NCI-H82 treated with DMSO at 0.1 percent for 48 hours (cell line): ENCODE data around the gene UHRF1.
"Not testable (repeated sequence)": the region's sequence is repeated elsewhere in the genome, so short reads cannot be mapped to it uniquely, and the experiment has no call there.

Experiments used
- DNase-seq: peaks from one replicate; lab custom pipeline; 2025; ENCODE audit not compliant: unreplicated experiment; lab: John Stamatoyannopoulos, UW

The UHRF1 gene

DNA sequence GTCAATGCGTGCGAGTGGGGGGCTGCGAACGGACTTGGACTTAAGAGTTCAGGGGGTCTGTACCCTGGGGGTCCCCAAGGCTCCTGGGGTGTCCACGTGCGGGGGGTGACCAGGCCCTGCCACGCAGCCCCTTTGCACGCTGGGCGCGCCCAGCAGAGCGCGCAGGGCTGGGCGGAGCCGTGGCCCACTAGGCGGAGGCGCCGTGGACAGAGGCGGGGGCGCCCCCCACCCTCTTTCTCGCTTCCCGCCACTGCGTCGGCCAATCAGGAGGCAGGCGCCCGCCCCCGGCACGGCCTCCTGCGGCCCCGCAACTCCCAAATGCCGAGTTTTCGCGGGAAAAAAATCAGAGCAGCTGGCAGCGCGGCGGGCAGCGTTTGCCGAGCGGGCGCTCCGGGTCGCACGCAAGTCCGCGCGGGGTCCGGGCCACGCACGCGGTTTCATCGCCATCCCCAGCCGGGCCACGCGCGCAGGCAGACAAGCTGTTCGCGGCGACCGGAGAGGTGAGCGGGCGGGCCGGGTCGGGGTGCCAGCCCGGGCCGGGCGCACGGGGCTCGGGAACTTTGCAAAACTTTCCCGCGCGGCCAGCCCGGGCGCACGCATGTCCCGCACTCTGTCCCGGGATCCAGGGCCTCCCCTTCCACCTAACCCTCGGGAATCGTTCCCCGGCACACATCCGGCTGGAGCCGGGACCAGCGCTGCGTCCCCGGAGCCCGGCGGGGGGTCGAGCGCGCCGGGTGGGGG, at the start of gene UHRF1:
UHRF1 (plus strand) TSS at position 346 of the 741 bp plus-strand sequence. CDS start 1,385 bp downstream, outside the sequence.
- peak; percentile 46 for DNase-seq

DNA sequence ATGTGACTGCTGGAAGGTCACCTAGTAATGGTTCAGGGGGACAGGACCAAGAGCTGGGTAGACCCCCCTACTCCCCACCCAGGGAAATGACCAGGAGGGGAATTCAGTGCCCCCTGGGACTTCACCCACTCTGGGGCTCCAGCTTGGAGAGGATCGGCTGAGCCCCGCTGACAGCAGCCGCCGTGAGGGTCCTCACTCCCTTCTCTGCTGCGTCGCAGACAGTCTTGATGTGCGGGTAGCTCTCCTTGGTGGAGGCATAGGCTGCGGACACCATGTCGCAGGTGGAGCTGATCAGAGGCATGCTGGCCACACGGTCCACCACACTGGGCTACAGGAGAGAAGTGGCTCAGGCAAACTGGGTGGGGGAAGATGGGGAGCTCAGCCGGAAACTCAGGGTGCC, 49.6 kb upstream of the UHRF1 start:
- DNase-seq = no peak

DNA sequence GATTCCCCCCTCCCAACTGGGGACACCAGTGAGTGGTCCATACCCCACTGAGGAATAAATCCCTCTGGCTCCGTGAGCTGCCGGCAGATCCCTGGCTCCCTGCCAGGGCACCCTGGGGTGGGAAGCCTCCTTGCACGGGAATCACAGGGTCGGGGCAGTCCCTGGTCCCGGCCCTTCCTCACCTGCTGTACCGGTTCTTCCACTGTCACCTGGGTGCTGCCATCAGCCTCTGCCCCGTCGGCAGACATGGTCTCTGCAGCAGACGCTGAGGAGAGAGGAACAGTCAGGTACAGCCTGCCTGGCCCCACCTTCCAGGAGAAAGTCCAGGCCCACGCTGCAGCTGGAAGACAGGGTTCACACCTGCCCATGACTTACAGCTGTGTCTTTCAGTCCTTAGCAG, 48.2 kb upstream of the UHRF1 start:
- no peak for DNase-seq

GRCh38 chr19:4866595-4867424, 42.5 kb upstream of the UHRF1 start:
- no peak for DNase-seq

- DNase-seq = peak; percentile 27
Observed at GRCh38 chr19:4867534-4868285, 41.6 kb upstream of the UHRF1 start, which contains the start of gene PLIN3. PLIN3 (minus strand) TSS chr19:4867667; CDS start chr19:4861394, 6,273 bp downstream.

GRCh38 chr19:4868286-4868834, 40.9 kb upstream of the UHRF1 start:
- DNase-seq = no peak

DNA sequence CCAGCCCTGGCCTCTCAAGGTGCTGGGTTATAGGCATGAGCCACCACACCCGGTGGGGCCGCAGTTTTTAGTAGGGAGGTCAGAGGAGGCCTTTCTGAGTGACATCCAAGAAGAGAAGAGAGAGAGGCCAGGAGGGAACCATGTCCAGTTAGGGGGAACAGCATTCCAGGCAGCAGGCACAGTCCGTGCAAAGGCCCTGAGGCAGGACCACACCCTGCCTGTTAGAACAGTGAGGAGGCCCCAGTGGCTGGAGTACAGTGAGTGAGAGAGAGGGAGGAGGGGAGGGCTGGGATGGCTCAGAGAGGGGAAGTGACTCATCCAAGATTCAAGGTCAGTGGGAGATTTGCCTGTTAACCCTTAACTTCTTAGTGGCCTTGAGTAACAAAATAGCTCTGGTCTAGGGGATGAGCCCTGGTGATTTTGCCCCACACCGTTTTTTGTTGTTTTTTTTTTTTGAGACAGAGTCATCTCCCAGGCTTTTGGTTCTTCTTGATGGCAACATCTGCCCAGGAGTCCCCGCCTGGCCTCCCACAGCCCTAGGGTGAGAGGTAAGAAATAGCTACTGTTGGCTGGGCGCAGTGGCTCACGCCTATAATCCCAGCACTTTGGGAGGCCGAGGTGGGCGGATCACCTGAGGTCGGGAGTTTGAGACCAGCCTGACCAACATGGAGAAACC, 39.1 kb upstream of the UHRF1 start:
- no peak for DNase-seq

- DNase-seq = no peak
Observed at GRCh38 chr19:4871711-4872110, 37.6 kb upstream of the UHRF1 start.

DNA sequence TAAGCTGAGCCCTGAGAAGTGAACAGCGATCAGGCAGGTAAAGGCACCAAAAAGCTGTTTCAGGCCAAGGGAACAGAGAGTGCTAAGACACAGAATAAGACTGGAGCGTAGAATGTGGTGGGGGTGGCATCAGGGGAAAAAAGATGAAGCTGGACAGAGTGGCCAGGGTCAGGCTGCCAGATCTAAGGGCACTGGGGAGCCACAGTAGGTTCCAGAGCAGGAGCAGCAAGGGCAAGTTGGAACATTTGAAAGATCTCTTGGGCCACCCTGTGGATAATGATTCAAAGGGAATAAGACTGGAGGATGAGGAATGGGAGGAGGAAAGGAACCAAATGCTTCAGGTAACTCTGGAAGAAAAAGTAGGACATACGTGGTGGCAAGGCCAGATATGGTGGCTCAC, 35.4 kb upstream of the UHRF1 start:
- DNase-seq = no peak

- DNase-seq = no peak
Observed at GRCh38 chr19:4877753-4878490, 31.4 kb upstream of the UHRF1 start.

DNA sequence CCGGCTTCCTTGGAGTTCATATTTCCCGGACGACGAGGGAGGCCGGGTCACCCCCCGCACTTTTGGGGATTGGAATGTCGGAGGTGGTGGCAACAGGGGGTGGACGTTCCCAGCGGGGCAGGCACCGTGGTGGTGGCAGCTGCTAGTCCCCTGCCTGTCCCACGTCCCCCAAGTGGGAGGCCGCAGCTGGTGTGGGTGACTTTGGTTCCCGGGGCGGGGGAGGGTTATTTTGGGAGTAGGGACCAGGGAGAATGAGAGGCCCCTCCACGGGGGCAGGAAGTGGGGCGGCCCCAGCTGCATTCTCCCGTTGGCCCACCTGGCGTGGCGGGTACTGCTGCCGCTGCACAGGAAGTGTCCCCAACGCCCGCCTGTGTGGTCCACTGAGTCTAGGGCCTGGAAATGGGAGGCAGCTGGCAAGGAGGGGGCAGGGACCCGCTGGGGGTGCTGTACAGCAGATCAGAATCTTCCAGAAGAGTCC, 30.8 kb upstream of the UHRF1 start:
- DNase-seq = no peak

GRCh38 chr19:4879041-4879440, 30.3 kb upstream of the UHRF1 start:
- no peak for DNase-seq

DNA sequence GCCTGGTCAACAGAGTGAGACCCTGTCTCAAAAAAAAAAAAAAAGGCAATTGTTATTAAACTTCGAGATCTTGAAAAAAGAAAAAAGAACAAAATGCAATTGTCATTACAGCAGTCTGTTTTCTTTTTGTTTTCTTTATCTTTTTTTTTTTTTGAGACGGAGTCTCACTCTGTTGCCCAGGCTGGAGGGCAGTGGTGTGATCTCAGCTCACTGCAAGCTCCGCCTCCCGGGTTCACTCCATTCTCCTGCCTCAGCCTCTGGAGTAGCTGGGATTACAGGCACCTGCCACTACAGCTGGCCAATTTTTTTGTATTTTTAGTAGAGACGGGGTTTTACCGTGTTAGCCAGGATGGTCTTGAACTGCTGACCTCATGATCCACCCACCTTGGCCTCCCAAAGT, 26.4 kb upstream of the UHRF1 start:
- DNase-seq = not testable (repeated sequence)

DNA sequence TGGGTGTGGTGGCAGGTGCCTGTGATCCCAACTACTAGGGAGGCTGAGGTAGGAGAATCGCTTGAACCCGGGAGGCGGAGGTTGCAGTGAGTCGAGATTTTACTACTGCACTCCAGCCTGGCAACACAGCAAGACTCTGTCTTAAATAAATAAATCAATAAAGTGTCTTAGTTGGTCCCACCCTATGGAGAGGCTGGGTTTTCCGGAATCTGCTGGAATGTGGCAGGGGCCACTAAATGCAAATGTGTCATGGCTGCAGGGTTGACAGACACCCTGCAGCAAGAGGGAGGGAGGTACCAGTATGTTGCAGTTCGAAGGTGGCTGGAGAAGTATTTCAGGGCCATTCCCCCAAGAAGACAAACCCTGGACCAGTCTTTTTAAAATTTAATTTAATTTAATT, 24.3 kb upstream of the UHRF1 start:
- not testable (repeated sequence) for DNase-seq

DNA sequence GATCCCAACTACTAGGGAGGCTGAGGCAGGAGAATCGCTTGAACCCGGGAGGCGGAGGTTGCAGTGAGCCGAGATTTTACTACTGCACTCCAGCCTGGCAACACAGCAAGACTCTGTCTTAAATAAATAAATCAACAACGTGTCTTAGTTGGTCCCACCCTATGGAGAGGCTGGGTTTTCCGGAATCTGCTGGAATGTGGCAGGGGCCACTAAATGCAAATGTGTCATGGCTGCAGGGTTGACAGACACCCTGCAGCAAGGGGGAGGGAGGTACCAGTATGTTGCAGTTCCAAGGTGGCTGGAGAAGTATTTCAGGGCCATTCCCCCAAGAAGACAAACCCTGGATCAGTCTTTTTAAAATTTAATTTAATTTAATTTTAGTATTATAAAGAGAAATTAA, 21.5 kb upstream of the UHRF1 start:
- DNase-seq = not testable (repeated sequence)

DNA sequence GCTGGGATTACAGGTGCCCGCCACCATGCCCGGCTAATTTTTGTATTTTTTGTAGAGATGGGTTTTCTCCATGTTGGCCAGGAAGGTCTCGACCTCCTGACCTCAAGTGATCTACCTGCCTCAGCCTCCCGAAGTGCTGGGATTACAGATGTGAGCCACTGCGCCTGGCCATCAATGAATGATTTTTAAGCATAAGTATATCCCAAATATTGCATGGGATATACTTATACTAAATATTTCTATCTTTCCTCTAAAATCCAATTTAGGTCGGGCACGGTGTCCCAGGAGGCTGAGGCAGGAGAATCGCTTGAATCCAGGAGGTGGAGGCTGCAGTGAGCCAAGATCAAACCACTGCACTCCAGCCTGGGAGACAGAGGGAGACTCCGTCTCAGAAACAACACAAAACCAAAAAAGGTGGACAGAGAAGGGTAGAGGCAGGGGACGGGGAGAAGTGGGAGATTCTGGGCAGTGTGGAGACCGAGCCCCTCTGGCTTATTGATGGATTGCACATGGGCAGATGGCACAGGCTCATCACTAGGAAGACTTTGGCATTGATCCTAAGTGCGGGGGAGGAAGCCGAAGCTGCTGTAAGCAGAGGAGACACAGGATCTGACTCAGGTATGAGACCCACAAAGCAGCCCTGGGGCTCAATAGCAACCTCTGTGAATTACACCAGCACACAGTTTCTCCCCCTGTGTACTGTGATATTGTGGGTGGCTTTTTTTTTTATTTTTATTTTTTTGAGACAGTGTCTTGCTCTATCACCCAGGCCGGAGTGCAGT, 20.1 kb upstream of the UHRF1 start:
- no peak for DNase-seq

GRCh38 chr19:4891066-4891465, 18.2 kb upstream of the UHRF1 start:
- DNase-seq = no peak

DNA sequence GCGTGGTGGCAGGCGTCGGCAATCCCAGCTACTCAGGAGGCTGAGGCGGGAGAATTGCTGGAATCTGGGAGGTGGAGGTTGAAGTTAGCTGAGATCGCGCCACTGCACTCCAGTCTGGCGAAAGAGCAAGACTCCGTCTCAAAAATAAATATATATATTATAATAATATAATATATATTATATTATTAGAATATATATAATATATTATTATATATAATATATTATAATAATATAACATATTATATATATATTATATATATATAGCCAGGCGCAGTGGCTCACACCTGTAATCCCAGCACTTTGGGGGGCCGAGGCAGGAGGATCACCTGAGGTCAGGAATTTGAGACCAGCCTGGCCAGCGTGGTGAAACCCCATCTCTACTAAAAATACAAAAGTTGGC, 16.3 kb upstream of the UHRF1 start:
- DNase-seq = not testable (repeated sequence)

GRCh38 chr19:4896372-4896771, 12.9 kb upstream of the UHRF1 start:
- DNase-seq = no peak
